Kidney (tissue), 14 donors: Measurements from ENCODE around the gene SCGB3A2. TPM values are rescaled to one million over a fixed set of nuclear protein-coding genes. Genes with fewer than 3 reads are reported as not detected.

Experiments
- DNase-seq, 5 donors: peaks; one replicate each; pipeline ENCODE4 v3.0.0-alpha.2; 2013 to 2020
- FAIRE-seq: peaks from 2 replicates; lab custom pipeline; 2012; peaks lifted over from hg19 to GRCh38; lab: Jason Lieb, UNC
- H3K27ac ChIP-seq, 2 donors: one replicate each; pipeline ENCODE4 v1.7.0; 2013; ENCODE audit warnings: low read depth in 2 of 2, low read length in 2 of 2, inconsistent platforms in 1 of 2
- H3K27me3 ChIP-seq: one replicate; pipeline ENCODE4 v1.7.1; 2013; ENCODE audit warnings: low read length, inconsistent platforms; ENCODE audit not compliant: control insufficient read depth, insufficient read depth
- H3K36me3 ChIP-seq, 3 donors: one replicate each; pipeline versions ENCODE4 v1.7.0 to v1.7.1; 2013; ENCODE audit warnings: low read length in 3 of 3, control low read depth in 1 of 3, inconsistent platforms in 1 of 3; ENCODE audit not compliant: insufficient read depth in 3 of 3, control insufficient read depth in 2 of 3
- H3K4me1 ChIP-seq, 3 donors: one replicate each; pipeline versions ENCODE4 v1.7.0 to v1.7.1; 2013; ENCODE audit warnings: low read length in 3 of 3, inconsistent platforms in 1 of 3, low read depth in 1 of 3; ENCODE audit not compliant: control insufficient read depth in 2 of 3, insufficient read depth in 2 of 3
- H3K4me3 ChIP-seq, 3 donors: one replicate each; pipeline versions ENCODE4 v1.7.0 to v1.8.1; 2013; ENCODE audit warnings: low read length in 3 of 3, control low read depth in 1 of 3, inconsistent platforms in 1 of 3
- H3K9ac ChIP-seq, 3 donors: one replicate each; pipeline versions ENCODE4 v1.7.0 to v1.7.1; 2013; ENCODE audit warnings: low read length in 3 of 3, control low read depth in 1 of 3, inconsistent platforms in 1 of 3
- H3K9me3 ChIP-seq, 3 donors: one replicate each; pipeline versions ENCODE4 v1.7.0 to v1.7.1; 2013; ENCODE audit warnings: low read length in 3 of 3, control low read depth in 1 of 3, inconsistent platforms in 1 of 3; ENCODE audit not compliant: control insufficient read depth in 2 of 3, insufficient read depth in 1 of 3
- intact Hi-C: fragments of 100-400 bp; cut with DNase I; formaldehyde crosslinking; loops from one replicate; pipeline ENCODE4 v1.11.1; 2022
- polyA plus RNA-seq: library from polyadenylated mRNA; stranded (reverse); fragments of 350-450 nt; fragmentation: Illumina TruSeq; extraction: RNeasy Lipid Tissue Mini Kit (QIAGEN cat#74804); gene quantifications from one replicate; pipeline ENCODE4 v1.2.3, GENCODE V29; 2014; ENCODE audit warnings: low read depth, low replicate concordance; ENCODE audit not compliant: insufficient read depth
- total RNA-seq: library from RNA; stranded (reverse); fragmentation: NEBNext Ultra II Directional; extraction: Animal tissue kit (Norgen Biotek cat#: 25700); gene quantifications from one replicate; pipeline ENCODE4 v1.2.1, GENCODE V29; 2021
- TF ChIP-seq, protein P1 (sequence below): IDR thresholded peaks from 3 replicates; pipeline ENCODE4 v1.5.1; 2012; ENCODE audit warnings: mild to moderate bottlenecking, moderate library complexity, borderline replicate concordance; ENCODE audit not compliant: insufficient read depth; ENCODE audit errors: extremely low read depth
- donor health status: control.
- donor health status: control.
- donor health status: control.
- donor health status: control.
- donor health status: control.
- donor health status: DM: yes; HTN: yes; CAD: no.
- donor health status: Normal renal cell carcinoma (clear cell type).

The SCGB3A2 gene
- total and polyA plus RNA-seq, 2 donors from 2014 or later: not detected

DNA sequence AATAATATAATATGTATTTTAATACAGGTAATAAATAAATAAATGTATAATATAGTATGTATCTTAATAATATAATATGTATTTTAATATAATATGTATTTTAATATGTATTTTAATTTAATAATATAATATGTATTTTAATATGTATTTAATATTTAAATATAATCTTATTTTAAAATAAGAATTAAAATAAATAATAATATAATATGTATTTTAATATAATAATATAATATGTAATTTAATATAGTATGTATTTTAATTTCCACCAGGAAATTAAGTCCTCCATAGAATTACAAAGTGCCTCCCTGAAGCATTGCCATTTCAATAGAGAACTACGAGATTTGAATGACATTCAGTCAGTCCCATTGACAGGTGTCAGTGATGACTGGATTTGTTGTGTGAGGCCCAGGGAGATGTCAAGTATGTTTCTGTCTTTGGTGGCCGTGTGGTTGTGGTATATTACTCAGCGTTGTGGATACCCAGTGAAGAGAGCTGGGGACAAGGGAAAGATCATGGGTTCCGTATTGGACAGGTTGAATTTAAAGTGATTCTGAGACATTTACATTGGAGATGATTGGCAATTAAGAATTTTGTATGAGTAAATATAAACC lies 42.0 kb downstream of the SCGB3A2 start:
- Histone ChIP-seq H3K27ac (no peak overlapping the region), H3K36me3 (no peaks in the 10 kb centered on the region), H3K9ac (no peak overlapping the region), H3K4me1 (no peaks in the 10 kb centered on the region), H3K9me3 (peaks cover 0 to 4% (median 0%) of the 10 kb centered on the region in 3 donors), H3K4me3 (no peak overlapping the region), H3K27me3 (no peaks in the 10 kb centered on the region)
- intact Hi-C loops: no loop called here
- TF ChIP-seq, protein P1, sequence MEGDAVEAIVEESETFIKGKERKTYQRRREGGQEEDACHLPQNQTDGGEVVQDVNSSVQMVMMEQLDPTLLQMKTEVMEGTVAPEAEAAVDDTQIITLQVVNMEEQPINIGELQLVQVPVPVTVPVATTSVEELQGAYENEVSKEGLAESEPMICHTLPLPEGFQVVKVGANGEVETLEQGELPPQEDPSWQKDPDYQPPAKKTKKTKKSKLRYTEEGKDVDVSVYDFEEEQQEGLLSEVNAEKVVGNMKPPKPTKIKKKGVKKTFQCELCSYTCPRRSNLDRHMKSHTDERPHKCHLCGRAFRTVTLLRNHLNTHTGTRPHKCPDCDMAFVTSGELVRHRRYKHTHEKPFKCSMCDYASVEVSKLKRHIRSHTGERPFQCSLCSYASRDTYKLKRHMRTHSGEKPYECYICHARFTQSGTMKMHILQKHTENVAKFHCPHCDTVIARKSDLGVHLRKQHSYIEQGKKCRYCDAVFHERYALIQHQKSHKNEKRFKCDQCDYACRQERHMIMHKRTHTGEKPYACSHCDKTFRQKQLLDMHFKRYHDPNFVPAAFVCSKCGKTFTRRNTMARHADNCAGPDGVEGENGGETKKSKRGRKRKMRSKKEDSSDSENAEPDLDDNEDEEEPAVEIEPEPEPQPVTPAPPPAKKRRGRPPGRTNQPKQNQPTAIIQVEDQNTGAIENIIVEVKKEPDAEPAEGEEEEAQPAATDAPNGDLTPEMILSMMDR: no peak
- DNase-seq (no peak), FAIRE-seq (peak; percentile 99)

DNA sequence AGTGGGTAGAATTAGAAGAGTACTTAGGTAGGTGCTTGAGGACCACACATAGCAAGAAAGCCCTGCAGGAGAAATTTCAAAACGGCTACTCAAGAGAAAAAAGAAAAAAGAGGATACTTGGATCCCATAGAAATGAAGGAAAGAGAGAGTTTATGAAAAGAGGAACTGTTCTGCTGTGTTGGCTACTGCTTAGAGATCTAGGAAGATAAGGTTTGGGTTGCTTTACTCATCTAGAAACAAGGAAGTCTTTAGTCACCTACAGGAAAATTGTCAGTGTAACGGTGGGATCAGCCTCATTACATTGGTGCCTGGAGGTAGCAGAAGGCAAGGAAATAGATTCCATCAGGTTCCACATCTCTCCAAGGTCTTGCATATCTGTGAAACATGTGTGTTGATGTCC lies 42.6 kb downstream of the SCGB3A2 start:
- Histone ChIP-seq H3K27me3 (no peaks in the 10 kb centered on the region), H3K4me3 (no peak overlapping the region), H3K36me3 (no peaks in the 10 kb centered on the region), H3K27ac (no peak overlapping the region), H3K9me3 (no peaks in the 10 kb centered on the region), H3K9ac (no peak overlapping the region), H3K4me1 (no peaks in the 10 kb centered on the region)
- DNase-seq (no peak), FAIRE-seq (no peak)
- TF ChIP-seq, protein P1: no peak
- intact Hi-C loops: no loop called here

DNA sequence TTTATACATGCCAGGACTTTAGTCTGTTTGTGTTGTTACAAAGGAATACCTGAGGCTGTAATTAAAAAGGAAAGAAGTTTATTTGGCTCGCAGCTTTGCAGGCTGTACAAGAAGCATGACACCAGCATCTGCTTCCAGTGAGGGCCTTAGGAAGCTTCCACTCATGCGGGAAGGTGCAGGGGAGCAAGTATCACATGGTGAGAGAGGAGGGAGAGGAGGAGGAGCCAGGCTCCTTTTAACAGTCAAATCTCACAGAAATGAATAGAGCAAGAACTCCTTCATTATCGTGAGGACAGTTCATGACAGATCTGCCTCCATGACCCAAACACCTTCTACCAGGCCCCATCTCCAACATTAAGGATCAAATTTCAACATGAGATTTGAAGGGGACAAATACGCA lies 46.5 kb downstream of the SCGB3A2 start:
- no peak for FAIRE-seq
- H3K9ac ChIP-seq: no peak overlapping the region
- no peak overlapping the region for H3K4me3 ChIP-seq
- TF ChIP-seq, protein P1: no peak
- no peaks in the 10 kb centered on the region for H3K4me1 ChIP-seq
- H3K27ac ChIP-seq: no peak overlapping the region
- no peak for DNase-seq
- no peaks in the 10 kb centered on the region for H3K9me3 ChIP-seq
- no peaks in the 10 kb centered on the region for H3K36me3 ChIP-seq
- H3K27me3 ChIP-seq: no peaks in the 10 kb centered on the region
- intact Hi-C loops: no loop called here

DNA sequence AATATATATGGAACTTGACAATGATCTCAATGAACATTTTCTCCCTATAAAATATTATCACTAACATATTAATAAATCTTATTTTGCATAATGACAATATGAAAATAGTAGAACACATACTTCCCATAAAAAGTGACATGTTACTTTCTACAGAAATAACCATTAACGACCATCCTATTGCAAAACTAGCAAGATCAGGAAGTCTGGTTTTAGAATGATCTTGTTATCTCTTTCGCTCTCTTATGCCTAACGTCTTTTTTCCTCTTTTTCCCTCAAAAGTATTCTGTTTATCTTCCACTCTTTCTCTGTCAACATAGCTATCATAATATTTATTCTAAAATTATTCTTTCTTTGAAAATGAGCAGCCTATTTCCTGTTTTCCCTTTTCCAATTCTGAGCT lies 49.4 kb downstream of the SCGB3A2 start:
- H3K27me3 ChIP-seq: no peaks in the 10 kb centered on the region
- no peaks in the 10 kb centered on the region for H3K36me3 ChIP-seq
- FAIRE-seq (no peak), DNase-seq (no peak)
- TF ChIP-seq, protein P1: no peak
- no peak overlapping the region for H3K27ac ChIP-seq
- no peaks in the 10 kb centered on the region for H3K9me3 ChIP-seq
- no peaks in the 10 kb centered on the region for H3K4me1 ChIP-seq
- no peak overlapping the region for H3K4me3 ChIP-seq
- no peak overlapping the region for H3K9ac ChIP-seq
- intact Hi-C loops: no loop called here
